ENCODE data around the gene VWA3A. TPM values are rescaled to one million over a fixed set of nuclear protein-coding genes. Genes with fewer than 3 reads are reported as not detected.

The VWA3A gene
- total and polyA plus RNA-seq, 8 donors = 0.30 to 0.37 TPM; not detected in 6

DNA sequence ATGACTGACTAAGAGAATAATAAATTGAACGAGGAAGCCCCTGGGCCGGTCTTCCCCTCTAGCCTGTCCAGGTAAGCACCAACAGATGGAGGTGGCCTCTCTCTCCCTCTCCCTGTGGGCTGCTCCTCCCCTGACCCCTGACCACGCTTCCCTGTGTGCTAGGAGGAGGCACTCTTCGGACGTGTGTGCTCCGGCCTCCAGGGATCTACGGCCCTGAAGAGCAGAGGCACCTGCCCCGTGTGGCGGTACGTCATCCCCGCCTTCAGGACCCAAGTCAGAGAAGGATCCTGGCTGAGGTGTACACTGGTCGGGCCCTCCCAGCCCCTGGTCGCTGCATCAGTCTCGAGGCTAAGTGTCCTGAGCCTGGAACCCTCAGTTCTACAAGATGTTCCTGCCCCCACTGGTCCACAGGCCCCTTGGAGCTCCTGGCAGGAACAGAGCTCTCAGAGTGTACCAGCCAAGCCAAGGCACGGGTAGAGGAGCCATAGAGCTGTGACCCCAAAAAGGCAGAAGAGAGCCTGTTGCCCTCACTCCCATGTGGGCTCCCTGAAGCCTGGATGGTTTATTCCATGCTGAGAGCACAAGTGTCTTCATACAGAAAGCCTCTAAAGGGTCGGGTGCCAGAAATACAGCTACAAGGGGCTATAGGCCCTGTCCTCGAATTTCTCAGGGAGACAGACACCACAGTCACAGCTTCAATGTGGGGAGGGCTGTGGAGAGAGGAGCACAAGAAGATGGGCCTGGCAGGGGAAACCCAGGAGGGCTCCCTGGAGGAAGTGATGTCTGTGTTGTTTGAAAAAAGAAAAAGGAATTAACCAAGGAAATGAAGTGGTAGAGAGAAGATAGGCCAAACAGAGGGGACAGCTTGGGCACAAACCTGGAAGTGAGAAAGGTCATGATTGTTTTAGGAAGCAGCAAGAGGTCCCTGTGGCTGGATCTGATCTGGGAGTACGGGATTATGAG lies 85.9 kb downstream of the VWA3A start:
- 77 to 84% (median 79%) methylated on average over 15 to 18 of the region's 18 CpGs for WGBS, 5 donors
- no peaks in the 10 kb centered on the region for H3K36me3 ChIP-seq
- intact Hi-C loops (cut with DNase I; ENCODE audit: low total_unique reads) = loop anchor here (10.0 kb wide), 1 partner anchor 93 kb away; no protein-coding TSS in a partner anchor
- H3K9me3 ChIP-seq = no peaks in the 10 kb centered on the region
- DNase-seq = no peak
- H3K27me3 ChIP-seq = no peaks in the 10 kb centered on the region
- no peak for TF ChIP-seq POLR2A (IDR thresholded peaks at IDR 0.05)
- TF ChIP-seq, protein P1, sequence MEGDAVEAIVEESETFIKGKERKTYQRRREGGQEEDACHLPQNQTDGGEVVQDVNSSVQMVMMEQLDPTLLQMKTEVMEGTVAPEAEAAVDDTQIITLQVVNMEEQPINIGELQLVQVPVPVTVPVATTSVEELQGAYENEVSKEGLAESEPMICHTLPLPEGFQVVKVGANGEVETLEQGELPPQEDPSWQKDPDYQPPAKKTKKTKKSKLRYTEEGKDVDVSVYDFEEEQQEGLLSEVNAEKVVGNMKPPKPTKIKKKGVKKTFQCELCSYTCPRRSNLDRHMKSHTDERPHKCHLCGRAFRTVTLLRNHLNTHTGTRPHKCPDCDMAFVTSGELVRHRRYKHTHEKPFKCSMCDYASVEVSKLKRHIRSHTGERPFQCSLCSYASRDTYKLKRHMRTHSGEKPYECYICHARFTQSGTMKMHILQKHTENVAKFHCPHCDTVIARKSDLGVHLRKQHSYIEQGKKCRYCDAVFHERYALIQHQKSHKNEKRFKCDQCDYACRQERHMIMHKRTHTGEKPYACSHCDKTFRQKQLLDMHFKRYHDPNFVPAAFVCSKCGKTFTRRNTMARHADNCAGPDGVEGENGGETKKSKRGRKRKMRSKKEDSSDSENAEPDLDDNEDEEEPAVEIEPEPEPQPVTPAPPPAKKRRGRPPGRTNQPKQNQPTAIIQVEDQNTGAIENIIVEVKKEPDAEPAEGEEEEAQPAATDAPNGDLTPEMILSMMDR (IDR thresholded peaks at IDR 0.05) = no peak
- TF ChIP-seq EP300 (IDR thresholded peaks at IDR 0.05) = no peak
- no peak for TF ChIP-seq POLR2AphosphoS5 (IDR thresholded peaks at IDR 0.05)
- no peak overlapping the region for H3K27ac ChIP-seq
- H3K4me3 ChIP-seq = no peak overlapping the region
- H3K4me1 ChIP-seq = no peaks in the 10 kb centered on the region

DNA sequence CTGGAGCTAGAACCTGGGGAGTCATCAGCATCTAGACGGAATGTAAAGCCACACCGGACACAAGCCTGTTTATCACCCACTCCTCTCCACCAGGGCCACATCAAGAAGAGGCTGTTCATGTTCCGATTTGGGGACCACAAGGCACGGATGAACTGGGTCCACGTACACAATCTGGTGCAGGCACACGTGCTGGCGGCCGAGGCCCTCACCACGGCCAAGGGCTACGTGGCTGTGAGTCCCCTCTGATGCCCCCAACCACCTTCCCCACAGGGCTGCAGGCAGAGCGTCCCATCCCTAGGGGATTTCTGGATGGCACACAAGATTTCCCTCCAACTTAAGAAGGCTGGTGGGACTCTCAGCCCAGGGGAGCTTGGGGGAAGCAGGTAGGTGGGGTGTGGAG lies 89.1 kb downstream of the VWA3A start:
- 86 to 97% (median 91%) methylated on average over 10 to 11 of the region's 11 CpGs for WGBS, 5 donors
- TF ChIP-seq POLR2AphosphoS5 (IDR thresholded peaks at IDR 0.05) (no peak), POLR2A (IDR thresholded peaks at IDR 0.05) (no peak), EP300 (IDR thresholded peaks at IDR 0.05) (no peak)
- TF ChIP-seq, protein P1 (IDR thresholded peaks at IDR 0.05) = no peak
- Histone ChIP-seq H3K27me3 (no peaks in the 10 kb centered on the region), H3K36me3 (no peaks in the 10 kb centered on the region), H3K27ac (no peak overlapping the region), H3K4me1 (no peaks in the 10 kb centered on the region), H3K4me3 (no peak overlapping the region), H3K9me3 (no peaks in the 10 kb centered on the region)
- intact Hi-C loops (cut with DNase I; ENCODE audit: low total_unique reads) = loop anchor here (10.0 kb wide), 1 partner anchor 577 kb away; no protein-coding TSS in a partner anchor
- no peak for DNase-seq

DNA sequence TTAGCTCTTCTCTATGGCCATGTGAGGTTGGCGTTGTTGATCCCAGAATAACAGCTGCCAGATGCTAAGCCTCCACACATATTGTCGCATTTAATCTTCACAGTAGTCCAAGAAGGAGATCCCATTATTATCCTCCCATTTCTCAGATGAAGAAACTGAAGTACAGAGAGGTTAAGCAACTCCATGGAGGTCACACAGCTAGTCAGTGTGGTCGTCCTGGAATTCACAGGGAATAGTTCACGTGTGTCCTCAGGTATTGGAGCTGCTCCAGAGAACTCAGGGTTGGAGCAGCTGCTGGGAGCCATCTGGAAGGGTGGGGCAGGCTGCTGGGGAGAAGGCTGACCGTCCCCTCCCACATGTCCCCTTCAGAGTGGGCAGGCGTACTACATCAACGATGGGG lies 89.5 kb downstream of the VWA3A start:
- Histone ChIP-seq H3K4me3 (no peak overlapping the region), H3K27me3 (no peaks in the 10 kb centered on the region), H3K4me1 (no peaks in the 10 kb centered on the region), H3K36me3 (no peaks in the 10 kb centered on the region), H3K9me3 (no peaks in the 10 kb centered on the region), H3K27ac (no peak overlapping the region)
- WGBS, 5 donors = 73 to 85% (median 76%) methylated on average over 7 of the region's 7 CpGs
- TF ChIP-seq EP300 (IDR thresholded peaks at IDR 0.05) (no peak), POLR2AphosphoS5 (IDR thresholded peaks at IDR 0.05) (no peak), POLR2A (IDR thresholded peaks at IDR 0.05) (no peak)
- TF ChIP-seq, protein P1 (IDR thresholded peaks at IDR 0.05) = no peak
- no peak for DNase-seq
- intact Hi-C loops (cut with DNase I; ENCODE audit: low total_unique reads) = loop anchor here (10.0 kb wide), 1 partner anchor 577 kb away; no protein-coding TSS in a partner anchor

DNA sequence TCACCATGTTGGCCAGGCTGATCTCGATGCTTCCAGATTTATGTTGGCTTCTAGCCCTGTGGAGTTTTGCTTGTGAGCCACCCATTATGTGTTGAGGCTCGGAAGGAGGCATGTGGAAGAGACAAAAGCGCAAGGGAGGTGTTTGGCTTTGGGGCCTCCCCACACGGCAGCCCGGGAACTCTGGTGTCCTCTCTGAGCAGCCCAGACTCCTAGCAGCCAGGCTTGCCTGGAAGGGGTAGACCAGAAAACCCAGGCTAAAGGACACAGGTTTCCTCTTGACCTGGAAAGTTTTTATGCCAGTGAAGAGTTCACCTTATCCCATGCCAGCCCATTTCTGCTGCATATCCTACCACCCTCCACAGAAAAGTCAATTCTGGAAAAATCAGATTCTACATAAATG lies 91.0 kb downstream of the VWA3A start:
- Histone ChIP-seq H3K9me3 (no peaks in the 10 kb centered on the region), H3K27ac (no peak overlapping the region), H3K4me1 (peaks cover 3 to 4% (median 3%) of the 10 kb centered on the region in 4 donors), H3K36me3 (no peaks in the 10 kb centered on the region), H3K4me3 (no peak overlapping the region), H3K27me3 (no peaks in the 10 kb centered on the region)
- TF ChIP-seq, protein P1 (IDR thresholded peaks at IDR 0.05) = no peak
- no peak for TF ChIP-seq POLR2A (IDR thresholded peaks at IDR 0.05)
- no peak for TF ChIP-seq EP300 (IDR thresholded peaks at IDR 0.05)
- TF ChIP-seq POLR2AphosphoS5 (IDR thresholded peaks at IDR 0.05) = no peak
- 85 to 91% (median 90%) methylated on average over 5 of the region's 5 CpGs for WGBS, 5 donors
- DNase-seq = no peak
- intact Hi-C loops (cut with DNase I; ENCODE audit: low total_unique reads) = loop anchor here (10.0 kb wide), 1 partner anchor 579 kb away; no protein-coding TSS in a partner anchor

Measured in stomach (tissue), 9 donors.